ENCODE results near the gene SDC3.

SDC3 gene

GRCh38 chr1:30901798-30902581, 6.6 kb downstream of the SDC3 start:
- in situ Hi-C loops (cut with MboI; ENCODE audit: low sequenced_read_pairs, unreplicated experiment) = no loop called here
- no peak for TF ChIP-seq CTCF (IDR thresholded peaks at IDR 0.05; ENCODE audit: borderline replicate concordance, control extremely low read depth, extremely low read depth, insufficient read depth, missing control alignments)
- no peak for DNase-seq (ENCODE audit: low spot score)

DNA sequence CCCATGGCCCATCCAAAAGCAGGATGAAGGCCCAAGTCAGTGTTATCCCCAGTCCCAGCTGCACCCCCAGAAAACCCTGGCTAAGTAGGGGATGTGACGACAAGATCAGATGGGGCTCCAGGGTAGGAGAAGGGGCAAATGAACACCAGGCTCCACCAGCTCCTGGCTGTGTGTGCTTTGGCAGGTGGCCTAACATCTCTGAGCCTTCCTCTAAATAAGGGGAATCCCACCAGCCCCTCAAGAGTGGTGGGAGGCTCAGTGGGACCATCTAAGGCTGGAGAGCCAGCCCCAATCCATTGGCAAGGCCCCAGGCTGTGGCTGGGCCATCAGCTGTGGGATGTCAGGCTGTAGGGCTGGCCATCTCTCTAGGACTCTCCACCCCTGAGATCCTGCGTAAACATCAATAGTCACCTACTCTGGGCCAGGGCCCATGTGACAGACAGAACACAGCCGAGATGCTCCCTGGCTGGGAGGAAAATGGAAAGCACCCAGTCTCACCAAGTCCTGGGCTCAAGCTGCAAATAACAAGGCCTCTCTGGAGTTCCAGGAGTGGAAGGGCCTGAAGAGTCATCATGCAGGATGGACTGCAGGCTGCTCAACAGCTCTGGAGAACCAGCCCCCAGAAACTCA, 7.5 kb downstream of the SDC3 start:
- TF ChIP-seq CTCF (IDR thresholded peaks at IDR 0.05; ENCODE audit: borderline replicate concordance, control extremely low read depth, extremely low read depth, insufficient read depth, missing control alignments) = no peak
- in situ Hi-C loops (cut with MboI; ENCODE audit: low sequenced_read_pairs, unreplicated experiment) = no loop called here
- DNase-seq (ENCODE audit: low spot score) = no peak

DNA sequence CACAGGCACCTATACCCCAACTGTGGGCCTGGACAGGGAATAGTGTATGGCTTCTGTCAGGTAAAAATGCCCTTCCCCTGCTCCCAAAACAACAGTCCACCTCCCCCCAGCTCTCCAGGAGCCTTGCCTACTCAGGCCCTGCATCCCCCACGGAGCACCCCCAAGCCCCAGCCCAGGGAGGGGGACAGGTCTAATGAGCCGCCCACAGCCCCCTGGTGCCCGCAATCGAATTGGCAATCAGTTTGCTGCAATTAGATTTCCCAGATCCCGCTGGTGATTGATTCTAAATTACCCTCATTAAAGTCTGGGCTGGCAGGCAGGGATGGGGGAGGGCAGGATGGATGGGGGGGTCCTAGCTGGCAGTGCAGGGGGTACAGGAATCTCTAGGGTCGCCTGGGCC, 8.1 kb downstream of the SDC3 start:
- no peak for TF ChIP-seq CTCF (IDR thresholded peaks at IDR 0.05; ENCODE audit: borderline replicate concordance, control extremely low read depth, extremely low read depth, insufficient read depth, missing control alignments)
- in situ Hi-C loops (cut with MboI; ENCODE audit: low sequenced_read_pairs, unreplicated experiment) = no loop called here
- DNase-seq (ENCODE audit: low spot score) = no peak

DNA sequence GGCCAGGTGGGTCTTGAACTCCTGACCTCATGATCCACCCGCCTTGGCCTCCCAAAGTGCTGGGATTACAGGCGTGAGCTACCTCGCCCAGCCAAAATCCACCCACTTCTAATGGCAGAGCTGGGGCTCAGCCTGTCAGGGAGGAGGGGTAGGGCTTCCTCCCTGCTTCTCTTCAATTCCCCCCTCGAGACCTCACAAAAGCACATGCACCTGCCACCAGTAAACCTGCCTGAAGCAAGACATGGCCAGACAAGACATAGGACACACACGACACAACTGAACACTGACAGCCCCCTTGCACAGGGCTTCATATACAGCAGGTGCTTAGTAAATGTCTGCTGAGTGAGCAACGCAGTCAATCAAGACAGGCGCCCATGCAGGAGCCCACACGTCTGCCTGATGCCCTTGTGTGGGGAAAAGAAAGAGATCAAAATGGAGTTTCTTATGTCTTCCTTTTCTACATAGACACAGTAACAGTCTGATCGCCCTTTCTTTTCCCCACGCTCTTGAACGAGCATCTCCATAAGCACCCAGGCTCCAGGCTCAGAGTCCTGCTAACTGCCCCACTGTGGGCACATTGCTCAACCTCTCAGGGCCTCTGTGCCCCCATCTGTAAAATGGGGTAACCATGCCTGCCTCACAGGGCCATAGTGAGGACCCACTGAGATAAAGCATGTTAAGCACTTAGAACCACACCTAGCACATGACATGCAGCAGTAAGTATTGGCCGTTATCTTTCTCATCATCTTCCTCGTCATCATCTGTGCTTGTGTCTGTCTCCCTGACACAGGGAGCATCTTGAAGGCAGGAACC, 8.8 kb downstream of the SDC3 start:
- no peak for DNase-seq (ENCODE audit: low spot score)
- TF ChIP-seq CTCF (IDR thresholded peaks at IDR 0.05; ENCODE audit: borderline replicate concordance, control extremely low read depth, extremely low read depth, insufficient read depth, missing control alignments) = no peak
- in situ Hi-C loops (cut with MboI; ENCODE audit: low sequenced_read_pairs, unreplicated experiment) = no loop called here

DNA sequence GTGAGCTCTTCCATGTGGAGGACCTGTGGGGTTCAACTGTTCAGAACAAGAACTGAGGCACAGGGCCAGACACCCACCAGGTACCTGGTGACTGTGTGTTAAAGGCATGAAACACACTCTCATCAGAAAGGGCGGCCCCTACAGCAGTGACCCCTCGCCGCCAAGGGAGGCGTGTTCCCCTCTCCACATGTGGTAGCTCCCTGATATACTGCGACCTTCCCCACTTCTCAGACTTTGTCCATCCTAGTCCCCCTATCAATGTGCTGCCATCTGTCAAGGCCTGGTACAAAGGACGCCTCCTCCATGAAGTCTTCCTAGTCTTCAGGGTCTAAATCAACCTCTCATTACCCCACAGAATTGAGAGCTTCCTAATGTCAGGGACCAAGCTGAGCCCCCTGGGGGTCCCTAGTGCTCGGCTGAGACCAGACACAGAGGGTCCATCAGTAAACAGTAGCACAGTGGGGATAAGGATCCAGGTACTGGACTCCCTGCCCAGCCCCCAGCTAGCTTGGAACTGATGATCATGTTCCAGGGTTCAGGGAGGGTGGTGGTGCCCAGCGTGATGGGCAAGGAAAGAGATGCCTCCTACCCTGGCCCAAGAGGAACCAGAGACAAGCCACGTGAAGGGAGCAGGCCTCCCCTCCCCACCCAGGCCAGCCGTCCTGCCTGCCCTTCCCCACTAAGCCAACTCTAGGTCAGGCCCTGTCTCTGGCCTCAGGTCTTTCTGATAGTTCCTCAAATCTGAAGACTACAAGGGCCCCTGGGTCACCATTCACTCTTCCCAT, 10.3 kb downstream of the SDC3 start:
- in situ Hi-C loops (cut with MboI; ENCODE audit: low sequenced_read_pairs, unreplicated experiment) = no loop called here
- no peak for DNase-seq (ENCODE audit: low spot score)
- TF ChIP-seq CTCF (IDR thresholded peaks at IDR 0.05; ENCODE audit: borderline replicate concordance, control extremely low read depth, extremely low read depth, insufficient read depth, missing control alignments) = no peak

DNA sequence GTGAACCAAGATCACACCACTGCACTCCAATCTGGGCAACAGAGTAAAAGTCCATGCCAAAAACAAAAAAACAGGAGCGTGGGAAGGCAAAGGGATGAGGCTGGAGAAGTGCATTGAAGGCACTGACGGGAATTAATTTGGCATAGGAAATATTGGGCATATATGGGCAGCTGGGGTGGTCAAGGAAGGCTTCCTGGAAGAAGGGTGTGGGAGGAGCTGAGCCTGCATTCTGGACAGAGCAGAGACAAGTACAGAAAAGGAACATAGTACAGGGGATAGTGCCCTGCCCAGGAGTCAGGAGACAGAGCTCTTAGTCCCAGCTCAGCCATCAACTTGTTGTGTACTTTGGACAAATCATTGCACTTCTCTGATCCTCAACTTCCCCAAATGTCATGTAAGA, 11.7 kb downstream of the SDC3 start:
- DNase-seq (ENCODE audit: low spot score) = no peak
- in situ Hi-C loops (cut with MboI; ENCODE audit: low sequenced_read_pairs, unreplicated experiment) = no loop called here
- no peak for TF ChIP-seq CTCF (IDR thresholded peaks at IDR 0.05; ENCODE audit: borderline replicate concordance, control extremely low read depth, extremely low read depth, insufficient read depth, missing control alignments)
